GM18498 (cell line): Measurements from ENCODE around the gene QPRT.
"Not testable (repeated sequence)": the region's sequence is repeated elsewhere in the genome, so short reads cannot be mapped to it uniquely, and the experiment has no call there.

ENCODE experiments used
- ATAC-seq: cut with Tn5 transposase; IDR thresholded peaks from one replicate; pipeline ENCODE4 v1.9.1; 2021; ENCODE audit warnings: mild to moderate bottlenecking, moderate library complexity; ENCODE audit not compliant: unreplicated experiment

QPRT gene

DNA sequence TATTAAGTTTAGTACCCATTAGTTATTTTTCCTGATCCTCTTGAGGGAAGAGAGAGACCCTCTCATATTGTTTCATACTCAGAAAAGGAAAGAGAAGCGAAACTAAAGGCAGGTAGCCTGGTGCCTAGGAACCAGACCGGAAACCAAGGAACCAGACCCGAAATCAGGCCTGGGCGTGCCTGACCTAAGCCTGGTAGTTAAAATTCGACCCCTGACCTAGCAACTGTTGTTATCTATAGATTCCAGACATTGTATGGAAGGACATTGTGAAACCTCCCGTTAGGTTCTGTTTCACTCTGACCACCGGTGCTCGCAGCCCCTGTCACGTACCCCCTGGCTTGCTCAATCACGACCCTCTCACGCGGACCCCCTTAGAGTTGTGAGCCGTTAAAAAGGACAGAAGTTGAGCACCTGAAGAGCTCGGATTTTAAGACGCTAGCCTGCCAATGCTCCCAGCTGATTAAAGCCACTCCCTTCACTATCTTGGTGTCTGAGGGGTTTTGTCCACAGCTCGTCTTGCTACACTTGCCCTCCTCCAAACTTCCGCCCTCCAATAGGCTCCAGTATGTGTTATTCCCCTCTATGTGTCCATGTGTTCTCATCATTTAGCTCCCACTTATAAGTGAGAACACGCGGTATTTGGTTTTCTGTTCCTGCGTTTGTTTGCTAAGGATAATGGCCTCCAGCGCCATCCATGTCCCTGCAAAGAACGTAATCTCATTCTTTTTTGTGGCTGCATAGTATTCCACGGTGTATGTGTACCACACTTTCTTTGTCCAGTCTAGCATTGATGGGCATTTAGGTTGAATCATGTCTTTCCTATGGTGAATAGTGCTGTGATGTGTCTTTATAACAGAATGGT lies 10.7 kb downstream of the QPRT start:
- ATAC-seq, result not testable (repeated sequence)

DNA sequence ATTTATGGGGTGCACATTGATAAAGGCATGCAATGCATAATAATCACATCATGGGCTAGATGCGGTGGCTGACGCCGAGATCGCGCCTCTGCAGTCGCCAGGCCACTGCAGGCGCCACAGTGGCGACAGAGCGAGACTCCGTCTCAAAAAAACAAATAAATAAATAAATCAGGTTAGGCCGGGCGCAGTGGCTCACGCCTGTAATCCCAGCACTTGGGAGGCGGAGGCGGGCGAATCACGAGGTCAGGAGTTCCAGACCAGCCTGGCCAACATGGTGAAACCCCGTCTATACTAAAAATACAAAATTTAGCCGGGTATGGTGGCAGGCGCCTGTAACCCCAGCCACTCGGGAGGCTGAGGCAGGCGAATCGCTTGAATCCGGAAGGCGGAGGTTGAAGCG lies 13.6 kb downstream of the QPRT start:
- ATAC-seq, result not testable (repeated sequence)

DNA sequence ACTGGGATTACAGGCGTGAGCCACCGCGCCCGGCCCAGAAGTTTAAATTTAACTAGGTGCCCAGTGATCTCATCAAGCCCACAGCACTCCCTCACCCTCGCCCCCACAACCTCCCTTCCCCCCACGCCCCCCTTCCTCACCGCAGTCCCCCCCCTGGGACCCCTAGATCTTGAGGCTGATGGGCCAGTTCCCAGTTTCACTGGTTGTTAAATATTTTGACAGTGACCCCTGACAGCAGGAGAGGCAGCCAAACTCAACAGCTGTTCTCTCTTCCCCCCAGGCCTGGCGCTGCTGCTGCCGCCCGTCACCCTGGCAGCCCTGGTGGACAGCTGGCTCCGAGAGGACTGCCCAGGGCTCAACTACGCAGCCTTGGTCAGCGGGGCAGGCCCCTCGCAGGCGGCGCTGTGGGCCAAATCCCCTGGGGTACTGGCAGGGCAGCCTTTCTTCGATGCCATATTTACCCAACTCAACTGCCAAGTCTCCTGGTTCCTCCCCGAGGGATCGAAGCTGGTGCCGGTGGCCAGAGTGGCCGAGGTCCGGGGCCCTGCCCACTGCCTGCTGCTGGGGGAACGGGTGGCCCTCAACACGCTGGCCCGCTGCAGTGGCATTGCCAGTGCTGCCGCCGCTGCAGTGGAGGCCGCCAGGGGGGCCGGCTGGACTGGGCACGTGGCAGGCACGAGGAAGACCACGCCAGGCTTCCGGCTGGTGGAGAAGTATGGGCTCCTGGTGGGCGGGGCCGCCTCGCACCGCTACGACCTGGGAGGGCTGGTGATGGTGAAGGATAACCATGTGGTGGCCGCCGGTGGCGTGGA lies 15.6 kb downstream of the QPRT start:
- ATAC-seq, result no peak

DNA sequence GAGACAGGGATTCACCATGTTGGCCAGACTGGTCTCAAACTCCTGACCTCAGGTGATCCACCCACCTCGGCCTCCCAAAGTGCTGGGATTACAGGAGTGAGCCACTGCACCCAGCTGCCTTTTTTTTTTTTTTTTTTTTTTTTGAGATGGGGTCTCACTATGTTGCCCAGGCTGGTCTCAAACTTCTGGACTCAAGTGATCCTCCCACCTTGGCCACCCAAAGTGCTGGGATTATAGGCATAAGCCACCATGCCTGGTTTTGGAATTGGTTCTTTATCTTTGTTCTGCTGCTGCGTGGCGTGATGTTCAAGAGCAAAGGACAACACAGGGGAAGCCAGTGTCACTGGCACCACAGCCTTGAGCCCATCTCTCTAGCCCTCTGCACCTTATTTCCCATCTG lies 16.7 kb downstream of the QPRT start:
- not testable (repeated sequence) for ATAC-seq

DNA sequence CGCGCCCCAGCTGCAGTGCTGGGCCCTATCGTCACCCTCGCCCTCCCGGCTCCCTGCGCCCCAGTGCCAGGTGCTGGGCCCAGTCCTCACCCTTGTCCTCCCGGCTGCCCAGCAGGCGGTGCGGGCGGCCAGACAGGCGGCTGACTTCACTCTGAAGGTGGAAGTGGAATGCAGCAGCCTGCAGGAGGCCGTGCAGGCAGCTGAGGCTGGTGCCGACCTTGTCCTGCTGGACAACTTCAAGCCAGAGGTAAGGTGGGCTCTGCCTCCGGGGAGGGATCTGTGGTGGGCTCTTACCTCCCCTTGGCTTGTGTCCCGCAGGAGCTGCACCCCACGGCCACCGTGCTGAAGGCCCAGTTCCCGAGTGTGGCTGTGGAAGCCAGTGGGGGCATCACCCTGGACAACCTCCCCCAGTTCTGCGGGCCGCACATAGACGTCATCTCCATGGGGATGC lies 17.9 kb downstream of the QPRT start:
- ATAC-seq, result no peak

DNA sequence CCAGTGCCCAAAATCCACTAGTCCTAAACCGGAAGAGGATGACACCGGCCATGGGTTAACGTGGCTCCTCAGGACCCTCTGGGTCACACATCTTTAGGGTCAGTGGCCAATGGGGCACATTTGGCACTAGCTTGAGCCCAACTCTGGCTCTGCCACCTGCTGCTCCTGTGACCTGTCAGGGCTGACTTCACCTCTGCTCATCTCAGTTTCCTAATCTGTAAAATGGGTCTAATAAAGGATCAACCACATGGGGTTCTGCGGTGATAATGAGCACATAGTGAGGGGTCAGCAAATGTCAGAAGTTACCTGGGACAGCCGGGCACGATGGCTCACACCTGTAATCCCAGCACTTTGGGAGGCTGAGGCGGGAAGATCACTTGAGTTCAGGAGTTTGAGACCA lies 18.4 kb downstream of the QPRT start:
- no peak for ATAC-seq

DNA sequence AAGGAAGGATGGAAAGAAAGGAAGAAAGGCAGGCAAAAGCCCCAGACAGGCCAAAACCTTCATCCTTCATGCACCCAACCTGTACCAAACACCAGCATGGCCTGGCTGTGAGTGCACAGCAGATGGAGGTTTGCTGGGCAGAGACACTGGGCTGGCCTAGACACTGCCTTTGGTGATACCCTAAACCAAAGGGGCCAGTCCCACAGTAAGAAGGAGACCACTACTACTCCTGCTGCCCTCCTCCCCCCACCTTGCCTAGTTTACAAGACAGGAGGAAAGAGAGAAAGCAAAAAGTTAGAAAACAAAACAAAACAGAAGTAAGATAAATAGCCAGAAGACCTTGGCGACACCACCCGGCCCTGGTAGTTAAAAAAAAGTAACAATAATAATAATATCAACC lies 19.1 kb downstream of the QPRT start:
- ATAC-seq, result no peak

DNA sequence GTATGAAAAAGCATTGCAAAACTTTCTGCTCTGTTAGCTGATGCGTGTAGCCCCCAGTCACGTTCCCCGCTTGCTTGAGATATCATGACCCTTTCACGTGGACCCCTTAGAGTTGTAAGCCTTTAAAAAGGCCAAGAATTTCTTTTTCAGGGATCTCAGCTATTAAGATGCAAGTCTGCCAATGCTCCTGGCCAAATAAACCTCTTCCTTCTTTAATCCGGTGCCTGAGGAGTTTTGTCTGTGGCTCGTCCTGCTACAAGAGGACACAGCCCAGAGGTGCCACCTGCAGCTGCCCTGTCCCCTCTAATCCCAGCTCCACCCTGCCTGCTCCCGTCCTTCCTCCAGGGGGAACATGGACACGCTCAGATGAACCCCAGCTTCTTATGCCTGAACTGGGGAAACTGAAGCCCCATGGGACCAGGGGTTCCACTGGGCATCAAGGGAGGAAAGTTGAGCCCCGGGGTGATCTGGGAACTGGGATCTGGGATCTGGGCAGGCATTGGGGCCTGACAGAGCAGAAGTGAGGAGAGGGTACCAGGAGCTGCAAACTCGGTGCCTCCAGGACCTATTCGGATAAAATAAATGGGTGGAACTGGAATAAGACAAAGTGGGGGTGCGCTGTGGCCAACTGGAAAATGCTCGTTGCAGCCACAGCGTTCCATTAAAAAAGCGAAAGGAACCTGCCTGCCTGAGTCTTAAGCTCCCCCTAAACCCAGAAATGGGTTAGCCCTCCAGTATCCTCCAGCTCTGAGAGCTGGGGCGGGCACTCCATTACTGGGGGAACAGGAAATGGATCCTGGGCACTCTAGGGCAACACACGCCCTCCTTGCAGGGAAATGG lies 19.7 kb downstream of the QPRT start:
- no peak for ATAC-seq

DNA sequence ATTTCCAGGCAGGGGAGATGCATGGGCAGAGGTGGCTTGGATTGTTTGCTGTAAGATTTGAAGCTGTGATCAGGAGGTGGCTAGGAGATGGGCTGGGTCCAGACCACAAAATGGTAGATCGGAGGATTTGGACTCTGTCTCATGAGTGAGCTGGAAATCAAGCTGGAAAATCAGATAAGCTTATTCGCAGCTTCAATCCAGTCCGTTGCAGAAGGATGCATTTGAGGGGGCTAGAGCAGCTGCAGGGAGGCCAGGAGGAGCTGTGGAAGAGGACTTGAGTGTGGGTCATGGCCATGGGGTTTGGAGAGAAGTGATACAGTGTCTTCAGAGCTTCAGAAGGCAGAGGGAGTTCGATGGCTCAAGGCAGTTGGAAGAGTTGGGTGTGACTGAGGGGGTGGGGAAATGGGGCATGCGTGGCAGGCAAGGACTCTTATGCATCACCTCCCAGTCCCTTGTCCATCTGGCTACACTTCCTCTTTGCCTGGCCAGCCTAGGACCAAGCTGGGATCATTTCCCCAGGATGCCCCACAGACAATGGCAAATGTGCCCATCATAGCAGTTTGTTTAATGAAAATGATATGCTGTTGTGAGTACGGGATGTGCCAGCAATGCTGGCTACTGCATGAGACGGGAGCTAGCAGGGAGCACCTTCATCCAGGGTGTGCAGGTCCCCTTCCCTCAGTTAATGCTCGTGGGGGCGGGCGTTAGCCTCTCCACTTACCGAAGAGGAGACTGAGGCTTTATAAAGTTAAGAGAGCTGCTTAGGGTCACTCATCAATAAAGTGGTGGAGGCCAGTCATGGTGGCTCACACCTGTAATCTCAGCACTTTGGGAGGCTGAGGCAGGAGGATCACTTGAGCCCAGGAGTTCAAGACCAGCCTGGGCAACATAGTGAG lies 20.6 kb downstream of the QPRT start:
- ATAC-seq, result no peak

DNA sequence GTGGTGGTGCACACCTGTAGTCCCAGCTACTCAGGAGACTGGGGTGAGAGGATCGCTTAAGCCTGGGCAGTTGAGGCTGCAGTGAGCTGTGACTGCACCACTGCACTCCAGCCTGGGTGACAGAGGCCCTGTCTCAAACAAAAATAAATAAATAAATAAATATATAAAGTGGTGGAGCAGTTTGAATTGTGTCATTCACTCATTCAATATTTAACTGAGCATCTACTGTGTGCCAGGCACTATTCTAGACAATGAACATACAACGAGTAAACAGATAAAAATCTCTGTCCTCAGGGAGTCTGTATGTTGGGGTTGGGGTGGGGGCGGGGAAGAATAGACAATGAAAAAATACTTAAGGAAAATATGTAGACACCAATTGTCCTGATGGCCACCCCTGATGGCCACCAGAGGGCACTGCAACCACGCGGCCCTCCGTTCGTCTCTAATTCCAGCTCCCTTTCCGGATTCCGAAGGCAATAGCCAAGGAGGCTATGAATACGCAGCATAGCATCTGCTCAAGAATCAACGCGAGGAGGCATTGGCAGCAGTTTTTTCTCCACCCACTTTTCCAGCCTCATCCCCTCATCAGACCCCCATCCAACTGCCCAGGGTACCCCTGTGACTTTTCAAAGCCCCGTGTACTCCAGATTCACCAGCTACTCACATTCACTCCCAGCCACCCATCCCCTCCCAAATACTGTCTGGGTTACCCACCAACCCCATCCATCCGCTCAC lies 21.4 kb downstream of the QPRT start:
- no peak for ATAC-seq

DNA sequence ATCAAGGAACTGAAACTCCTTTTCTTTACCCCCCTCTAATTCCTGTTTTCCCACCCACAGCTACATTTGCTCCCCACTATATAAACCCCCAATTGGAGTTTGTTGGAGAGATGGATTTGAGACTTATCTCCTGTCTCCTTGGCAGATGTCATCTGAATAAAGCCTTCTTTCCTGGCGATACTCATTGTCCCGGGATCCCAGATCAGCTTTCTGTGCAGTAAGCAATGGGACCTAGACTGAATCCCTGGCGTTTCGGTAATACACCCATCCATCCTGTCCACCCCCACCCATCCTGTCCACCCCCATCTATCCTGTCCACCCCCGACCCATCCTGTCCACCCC lies 22.2 kb downstream of the QPRT start:
- ATAC-seq, result no peak

DNA sequence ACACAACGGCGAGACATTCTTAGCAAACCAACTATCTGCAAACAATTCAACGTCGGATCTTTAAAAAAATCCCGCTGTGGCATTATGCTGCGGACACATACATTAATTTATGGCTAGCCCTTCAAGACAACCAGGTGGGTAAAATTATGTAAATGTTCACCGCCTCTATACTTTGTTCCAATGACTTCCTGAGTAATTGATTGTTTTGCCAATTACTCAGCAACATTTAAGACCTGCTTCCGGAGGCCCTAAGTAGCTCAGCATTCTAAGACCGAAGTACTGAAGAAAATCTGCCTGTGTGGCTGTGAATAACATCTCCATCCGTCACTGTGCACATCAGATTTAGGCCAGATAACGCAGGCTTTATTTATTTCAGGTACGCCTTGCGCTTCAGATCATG lies 23.3 kb downstream of the QPRT start:
- ATAC-seq, result peak; percentile 43

DNA sequence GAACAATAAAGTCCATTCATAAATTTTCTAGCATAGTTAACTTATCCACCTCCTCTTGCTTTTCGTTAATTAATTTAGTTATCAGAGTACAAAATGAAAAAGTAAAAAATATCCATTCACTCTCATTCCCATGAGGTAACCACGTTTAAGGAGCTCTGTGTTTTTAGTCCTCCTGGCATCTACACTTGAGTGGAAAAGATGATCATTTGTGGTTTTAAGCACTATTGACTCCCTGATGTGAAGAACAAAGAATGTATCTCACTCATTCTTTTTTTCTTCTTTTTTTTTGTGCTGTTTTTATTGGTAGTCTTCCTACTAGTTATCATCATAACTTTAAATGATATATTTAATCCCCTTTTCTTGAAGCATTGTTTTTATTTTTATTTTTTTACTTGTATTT lies 26.1 kb downstream of the QPRT start:
- no peak for ATAC-seq

DNA sequence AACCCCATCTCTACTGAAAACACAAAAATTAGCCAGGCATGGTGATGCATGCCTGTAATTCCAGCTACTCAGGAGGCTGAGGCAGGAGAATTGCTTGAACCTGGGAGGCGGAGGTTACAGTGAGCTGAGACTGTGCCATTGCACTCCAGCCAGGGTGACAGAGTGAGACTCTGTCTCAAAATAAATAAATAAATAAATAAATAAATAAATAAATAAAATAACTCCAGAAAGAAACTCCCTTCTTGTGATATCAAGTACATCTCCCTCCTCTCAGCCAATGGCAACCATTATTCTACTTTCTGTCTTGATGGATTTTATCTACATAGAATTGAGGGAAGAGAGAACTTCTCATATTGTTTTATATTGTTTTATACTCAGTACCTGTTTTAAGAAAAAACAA lies 28.2 kb downstream of the QPRT start:
- not testable (repeated sequence) for ATAC-seq

DNA sequence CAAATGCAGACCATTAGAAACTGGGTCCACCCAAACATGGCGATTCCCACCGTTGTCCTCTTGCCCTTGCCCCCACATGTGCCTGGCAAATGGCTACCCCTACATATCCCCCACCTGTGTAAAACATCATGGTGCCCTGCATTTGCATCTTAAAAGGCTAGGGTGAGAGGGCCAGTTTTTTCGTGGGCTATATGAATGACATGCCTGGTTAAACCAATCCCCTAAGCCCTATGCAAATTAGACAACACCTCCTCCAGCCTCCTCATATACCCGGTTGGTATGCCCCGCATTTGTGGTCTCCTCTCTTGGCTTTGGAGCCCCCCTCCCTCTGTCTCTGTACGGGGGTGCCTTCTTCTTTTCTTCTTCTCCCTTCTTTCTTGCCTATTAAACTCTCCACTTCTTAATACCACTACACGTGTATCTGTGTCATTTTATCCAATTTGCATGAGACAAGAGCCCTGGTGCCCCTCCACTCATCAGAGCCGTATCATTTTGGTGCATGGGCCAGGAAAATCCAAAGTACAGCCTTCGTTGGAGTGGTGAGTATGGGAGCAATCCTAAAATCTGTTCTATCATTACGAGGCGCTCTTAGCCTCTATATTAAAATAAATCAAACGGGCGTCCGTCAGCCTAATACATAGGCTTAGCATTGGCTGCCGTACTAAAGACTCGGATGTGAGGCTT lies 30.1 kb downstream of the QPRT start:
- ATAC-seq, result no peak

DNA sequence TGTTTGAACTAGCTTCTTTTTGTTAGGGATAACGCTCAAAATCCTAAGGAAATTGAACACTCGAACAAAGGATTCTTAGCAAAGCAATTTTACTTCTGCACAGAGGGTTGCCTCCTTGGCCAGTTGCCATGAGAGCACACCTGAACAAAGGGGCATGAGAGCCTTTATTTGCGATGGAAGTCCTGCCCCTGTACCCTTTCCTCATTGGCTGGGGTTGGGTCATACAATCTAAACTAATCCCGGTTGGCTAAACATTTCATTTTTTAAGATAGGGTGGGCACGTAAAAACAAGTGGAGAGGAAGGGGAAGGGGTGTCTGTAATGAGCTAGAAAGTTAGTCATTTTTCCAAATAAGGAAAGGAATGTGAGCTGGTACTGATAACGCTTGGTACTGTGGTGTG lies 30.7 kb downstream of the QPRT start:
- not testable (repeated sequence) for ATAC-seq

DNA sequence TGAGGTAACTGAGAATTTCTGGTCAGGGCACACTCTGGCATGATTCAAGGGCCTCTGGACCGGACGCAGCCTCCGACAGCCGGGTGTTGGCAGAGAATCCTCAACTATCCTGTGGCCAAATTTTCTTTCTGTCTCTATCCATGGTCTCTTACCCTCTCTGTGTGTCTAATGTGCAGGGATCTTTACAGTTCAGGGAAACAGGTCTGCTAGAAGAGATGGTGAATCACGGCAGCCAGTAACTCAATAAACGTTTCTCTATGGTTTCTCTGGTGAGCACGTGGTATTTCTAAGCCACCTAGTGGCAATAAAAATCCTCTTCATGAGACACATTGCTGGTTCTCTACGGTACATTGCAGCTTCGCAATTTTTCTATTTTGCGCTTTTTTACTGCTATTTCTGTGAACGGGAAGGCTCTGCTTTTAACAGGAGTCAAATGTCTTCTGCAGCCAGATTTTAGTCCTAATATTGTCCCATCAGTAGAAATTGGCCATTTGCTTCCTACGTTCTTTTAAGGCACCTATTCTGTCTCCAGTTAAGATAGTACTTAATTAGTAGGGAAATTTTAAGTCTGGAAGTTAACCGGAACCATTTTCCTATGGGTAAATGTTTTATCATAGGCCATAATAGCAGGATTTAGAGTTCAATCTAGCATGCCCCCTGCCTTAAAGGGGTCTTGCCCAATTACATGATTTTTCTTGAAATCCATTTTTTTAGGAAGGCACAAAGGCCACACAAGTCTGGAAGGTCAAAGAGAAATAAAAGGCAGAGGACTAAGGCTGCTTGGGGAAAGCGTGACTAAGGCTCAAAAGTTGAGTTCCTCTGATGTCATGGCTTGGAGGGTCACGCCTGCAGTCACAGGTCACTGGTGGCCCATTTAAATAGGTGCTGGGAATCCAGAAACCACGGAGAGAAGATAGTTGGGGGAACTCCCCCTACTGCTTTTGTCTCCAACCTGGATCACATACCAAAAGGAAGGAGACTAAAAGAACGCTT lies 31.5 kb downstream of the QPRT start:
- ATAC-seq, result no peak

DNA sequence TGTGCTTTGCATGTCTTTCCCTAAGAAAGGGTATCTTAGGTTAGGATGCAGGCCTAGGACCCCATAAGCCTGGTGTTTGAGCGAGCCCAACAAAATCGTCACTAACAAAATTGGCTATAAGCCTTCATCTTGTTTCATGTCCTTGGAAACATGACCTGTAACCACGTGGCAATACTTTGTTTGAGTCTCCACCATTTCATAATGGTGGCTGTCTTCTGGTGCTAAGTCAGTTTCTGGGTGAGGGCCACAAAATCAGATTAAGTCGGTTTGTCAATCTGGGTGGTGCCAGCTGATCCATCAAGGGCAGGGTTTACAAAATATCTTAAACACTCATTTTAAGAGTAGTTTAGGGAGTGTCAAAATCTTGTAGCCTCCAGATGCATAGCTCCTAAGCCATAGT lies 33.8 kb downstream of the QPRT start:
- ATAC-seq, result no peak
